ENCODE data around the gene TUT7.

Gene TUT7

DNA sequence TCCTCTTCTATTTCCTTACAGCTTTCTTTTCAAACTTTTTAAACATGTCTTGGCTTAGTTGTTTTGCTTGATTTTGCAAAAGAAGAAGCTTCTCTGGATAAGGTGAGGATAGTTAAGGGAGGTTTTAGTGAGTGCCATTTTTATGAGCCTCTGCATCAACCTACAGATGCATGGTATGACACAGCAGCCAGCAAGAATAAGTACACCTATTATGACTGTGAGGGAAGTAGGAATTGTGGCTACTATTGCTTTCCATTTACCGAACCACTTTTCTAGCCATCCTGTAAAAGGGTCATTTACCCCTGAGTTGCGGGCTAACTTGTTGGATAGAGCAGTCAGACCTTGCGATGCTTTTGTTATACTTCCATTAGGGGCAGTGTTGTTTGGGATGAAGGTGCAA, 7.0 kb upstream of the TUT7 start:
- no peak for ATAC-seq (ENCODE audit: insufficient read depth, low read depth)
- no peaks in the 10 kb centered on the region for H3K79me2 ChIP-seq (ENCODE audit: insufficient read depth, low read length)

DNA sequence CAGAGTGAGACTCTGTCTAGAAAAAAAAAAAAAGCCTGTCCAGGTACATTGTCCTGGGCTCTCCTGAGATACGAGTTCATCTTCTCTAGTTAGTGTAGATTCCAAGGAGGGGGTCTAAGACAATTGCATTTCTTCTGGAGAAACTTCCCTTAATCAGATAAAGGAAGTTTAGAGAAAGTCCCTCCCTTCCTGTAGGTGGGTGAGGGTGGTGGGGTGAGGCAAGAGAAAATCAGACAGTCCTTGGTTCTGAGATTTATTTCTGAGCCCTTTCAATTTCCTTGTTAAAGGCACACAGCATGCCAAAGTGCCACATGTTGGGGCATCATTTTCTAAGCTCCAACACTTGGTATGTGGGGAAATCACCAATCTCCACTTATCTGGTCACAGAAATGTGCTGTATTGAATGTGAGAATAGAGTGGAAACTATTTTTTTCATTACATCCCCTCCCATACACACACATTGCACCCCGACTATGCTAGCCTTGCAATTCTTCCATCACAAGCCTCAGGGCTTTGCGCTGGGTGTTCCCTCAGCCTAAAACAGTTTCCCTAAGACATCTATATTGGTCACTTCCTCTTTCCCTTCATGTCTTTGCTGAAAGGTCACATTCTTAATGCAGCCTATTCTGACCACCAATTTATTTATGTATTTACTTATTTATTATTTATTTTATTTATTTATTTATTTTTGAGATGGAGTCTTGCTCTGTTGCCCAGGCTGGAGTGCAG, 5.1 kb upstream of the TUT7 start:
- no peak overlapping the region for H3K9ac ChIP-seq (ENCODE audit: low read depth, low read length)
- no peaks in the 10 kb centered on the region for H3K36me3 ChIP-seq (ENCODE audit: insufficient read depth, low read length)
- H3K4me2 ChIP-seq (ENCODE audit: insufficient read depth, low read length), result no peak overlapping the region
- DNase-seq (no peak), ATAC-seq (ENCODE audit: insufficient read depth, low read depth) (no peak)
- peaks cover 7% of the 10 kb centered on the region for H3K4me1 ChIP-seq (ENCODE audit: insufficient read depth, low read length)
- no peaks in the 10 kb centered on the region for H3K79me2 ChIP-seq (ENCODE audit: insufficient read depth, low read length)
- peaks cover 7% of the 10 kb centered on the region for H3K27me3 ChIP-seq (ENCODE audit: insufficient read depth, low read length, poor library complexity)
- H3K4me3 ChIP-seq (ENCODE audit: low read depth in 1 of 2, low read length in 2 of 2), result no peak overlapping the region
- no peak overlapping the region for H2AFZ ChIP-seq (ENCODE audit: low read depth, low read length)
- no peaks in the 10 kb centered on the region for H3K9me3 ChIP-seq (ENCODE audit: insufficient read depth, low read length, severe bottlenecking)
- no peak overlapping the region for H3K27ac ChIP-seq (ENCODE audit: low read length)
- no peaks in the 10 kb centered on the region for H4K20me1 ChIP-seq (ENCODE audit: insufficient read depth, low read length)
- TF ChIP-seq, protein P1, sequence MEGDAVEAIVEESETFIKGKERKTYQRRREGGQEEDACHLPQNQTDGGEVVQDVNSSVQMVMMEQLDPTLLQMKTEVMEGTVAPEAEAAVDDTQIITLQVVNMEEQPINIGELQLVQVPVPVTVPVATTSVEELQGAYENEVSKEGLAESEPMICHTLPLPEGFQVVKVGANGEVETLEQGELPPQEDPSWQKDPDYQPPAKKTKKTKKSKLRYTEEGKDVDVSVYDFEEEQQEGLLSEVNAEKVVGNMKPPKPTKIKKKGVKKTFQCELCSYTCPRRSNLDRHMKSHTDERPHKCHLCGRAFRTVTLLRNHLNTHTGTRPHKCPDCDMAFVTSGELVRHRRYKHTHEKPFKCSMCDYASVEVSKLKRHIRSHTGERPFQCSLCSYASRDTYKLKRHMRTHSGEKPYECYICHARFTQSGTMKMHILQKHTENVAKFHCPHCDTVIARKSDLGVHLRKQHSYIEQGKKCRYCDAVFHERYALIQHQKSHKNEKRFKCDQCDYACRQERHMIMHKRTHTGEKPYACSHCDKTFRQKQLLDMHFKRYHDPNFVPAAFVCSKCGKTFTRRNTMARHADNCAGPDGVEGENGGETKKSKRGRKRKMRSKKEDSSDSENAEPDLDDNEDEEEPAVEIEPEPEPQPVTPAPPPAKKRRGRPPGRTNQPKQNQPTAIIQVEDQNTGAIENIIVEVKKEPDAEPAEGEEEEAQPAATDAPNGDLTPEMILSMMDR (IDR thresholded peaks at IDR 0.05; ENCODE audit: borderline replicate concordance, extremely low read depth, low read length, poor library complexity, severe bottlenecking), result no peak
- TF ChIP-seq EZH2 (IDR thresholded peaks at IDR 0.05; ENCODE audit: borderline replicate concordance, low read depth, low read length, severe bottlenecking), result no peak

More for the DNA sequence above, 7.0 kb upstream of the TUT7 start:
- DNase-seq, result no peak
- no peaks in the 10 kb centered on the region for H3K4me1 ChIP-seq (ENCODE audit: insufficient read depth, low read length)
- TF ChIP-seq, protein P1 (IDR thresholded peaks at IDR 0.05; ENCODE audit: borderline replicate concordance, extremely low read depth, low read length, poor library complexity, severe bottlenecking), result no peak
- TF ChIP-seq EZH2 (IDR thresholded peaks at IDR 0.05; ENCODE audit: borderline replicate concordance, low read depth, low read length, severe bottlenecking), result no peak
- H2AFZ ChIP-seq (ENCODE audit: low read depth, low read length), result no peak overlapping the region
- H3K36me3 ChIP-seq (ENCODE audit: insufficient read depth, low read length), result no peaks in the 10 kb centered on the region
- H3K4me3 ChIP-seq (ENCODE audit: low read depth in 1 of 2, low read length in 2 of 2), result no peak overlapping the region
- H3K9ac ChIP-seq (ENCODE audit: low read depth, low read length), result no peak overlapping the region
- peaks cover under 1% of the 10 kb centered on the region for H3K9me3 ChIP-seq (ENCODE audit: insufficient read depth, low read length, severe bottlenecking)
- H4K20me1 ChIP-seq (ENCODE audit: insufficient read depth, low read length), result no peaks in the 10 kb centered on the region
- H3K4me2 ChIP-seq (ENCODE audit: insufficient read depth, low read length), result no peak overlapping the region
- H3K27me3 ChIP-seq (ENCODE audit: insufficient read depth, low read length, poor library complexity), result peaks cover 4% of the 10 kb centered on the region
- no peak overlapping the region for H3K27ac ChIP-seq (ENCODE audit: low read length)

DNA sequence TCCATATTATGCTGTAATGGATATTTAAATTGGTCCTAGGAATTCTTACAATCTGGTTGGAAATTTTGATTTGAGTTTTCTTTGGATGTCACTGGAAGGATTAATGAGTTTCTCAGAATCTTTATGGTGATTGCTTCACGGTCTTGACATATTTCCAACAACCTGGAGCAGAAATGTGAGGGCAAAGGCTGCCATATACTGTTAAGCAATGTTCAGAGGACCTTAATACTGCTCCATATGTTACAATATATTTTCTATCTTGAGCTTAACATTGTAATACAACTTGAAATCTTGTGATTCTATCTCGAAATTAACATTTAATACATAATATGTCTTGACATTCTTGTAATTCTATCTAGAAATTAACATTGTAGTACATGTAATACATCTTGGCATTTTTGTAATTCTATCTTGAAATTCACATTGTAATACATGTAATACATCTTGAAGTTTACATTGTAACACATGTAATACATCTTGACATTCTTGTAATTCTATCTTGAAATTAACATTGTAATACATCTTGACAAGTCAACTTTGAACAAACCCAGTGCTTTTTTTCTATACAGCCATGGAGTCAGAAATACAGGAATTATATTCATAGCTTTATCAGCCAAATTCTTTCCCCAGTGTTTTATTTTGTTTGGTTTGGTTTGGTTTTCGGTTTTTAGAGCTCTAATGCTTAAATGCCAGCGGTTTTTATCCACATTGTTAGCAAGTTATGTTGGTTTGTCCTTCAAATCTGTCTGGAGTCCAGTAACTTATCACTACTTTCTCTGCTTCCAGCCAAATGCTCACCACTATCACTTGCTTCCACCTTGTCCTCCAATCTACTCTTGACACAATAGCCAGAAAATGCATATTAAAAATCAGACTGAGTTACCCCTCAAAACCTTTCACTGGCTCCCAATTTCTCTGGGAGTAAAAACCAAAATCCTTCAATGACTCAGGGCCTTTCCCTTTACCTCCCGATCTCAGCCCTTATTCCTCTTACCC, 3.0 kb upstream of the TUT7 start:
- no peak overlapping the region for H3K4me2 ChIP-seq (ENCODE audit: insufficient read depth, low read length)
- no peak overlapping the region for H3K4me3 ChIP-seq (ENCODE audit: low read depth in 1 of 2, low read length in 2 of 2)
- TF ChIP-seq, protein P1 (IDR thresholded peaks at IDR 0.05; ENCODE audit: borderline replicate concordance, extremely low read depth, low read length, poor library complexity, severe bottlenecking), result no peak
- TF ChIP-seq EZH2 (IDR thresholded peaks at IDR 0.05; ENCODE audit: borderline replicate concordance, low read depth, low read length, severe bottlenecking), result no peak
- H3K79me2 ChIP-seq (ENCODE audit: insufficient read depth, low read length), result peaks cover 20% of the 10 kb centered on the region
- H3K9me3 ChIP-seq (ENCODE audit: insufficient read depth, low read length, severe bottlenecking), result no peaks in the 10 kb centered on the region
- no peak overlapping the region for H3K9ac ChIP-seq (ENCODE audit: low read depth, low read length)
- no peaks in the 10 kb centered on the region; the same call in 1 of the 2 replicates for H4K20me1 ChIP-seq (ENCODE audit: insufficient read depth, low read length)
- H3K27ac ChIP-seq (ENCODE audit: low read length), result no peak overlapping the region
- peaks cover 6% of the 10 kb centered on the region; the same call in 1 of the 2 replicates for H3K36me3 ChIP-seq (ENCODE audit: insufficient read depth, low read length)
- no peak overlapping the region for H2AFZ ChIP-seq (ENCODE audit: low read depth, low read length)
- ATAC-seq (ENCODE audit: insufficient read depth, low read depth) (no peak), DNase-seq (no peak)
- H3K4me1 ChIP-seq (ENCODE audit: insufficient read depth, low read length), result peaks cover 21% of the 10 kb centered on the region
- H3K27me3 ChIP-seq (ENCODE audit: insufficient read depth, low read length, poor library complexity), result peaks cover 7% of the 10 kb centered on the region

Data from DND-41 (cell line).